ENCODE results near the gene PRSS27. TPM values are rescaled to one million over a fixed set of nuclear protein-coding genes. Genes with fewer than 3 reads are reported as not detected.

Gene PRSS27
- total and polyA plus RNA-seq, 2 donors (not counting 3 experiments of a cell fraction or from before 2014, with no cell fraction given): 0.33 to 0.53 TPM

DNA sequence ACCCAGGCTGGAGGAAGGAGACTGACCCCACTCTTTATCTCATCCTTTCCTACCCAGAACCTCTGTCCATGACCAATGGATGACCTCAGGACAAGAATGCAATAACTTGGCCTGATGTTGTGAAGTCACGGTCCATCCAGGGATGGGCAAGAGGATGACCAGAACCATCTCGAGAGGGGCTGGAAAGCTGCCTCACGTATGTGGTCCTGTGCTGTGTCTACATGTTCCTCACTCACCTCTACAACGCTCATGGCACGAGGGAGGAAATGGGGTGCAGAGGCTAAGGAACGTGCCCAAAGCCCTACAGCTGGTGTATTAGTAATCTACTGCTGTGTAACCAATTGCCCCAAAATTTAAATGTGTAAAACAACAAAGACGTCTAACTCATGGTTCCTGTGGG lies 45.0 kb downstream of the PRSS27 start:
- ChIA-PET POLR2A (no interaction called here), CTCF (no interaction called here)
- Histone ChIP-seq H3K9ac (replicated peaks; ENCODE audit: extremely low read depth, insufficient read depth, low read length) (no peak overlapping the region), H3K9me1 (replicated peaks; ENCODE audit: control insufficient read depth, extremely low read depth, insufficient read depth, low read length) (no peaks in the 10 kb centered on the region), H4K20me1 (replicated peaks; ENCODE audit: control insufficient read depth, extremely low read depth, insufficient read depth, low read length) (no peaks in the 10 kb centered on the region), H3K36me3 (ENCODE audit: control insufficient read depth in 2 of 2, extremely low read depth in 1 of 2, insufficient read depth in 2 of 2, low read length in 2 of 2) (no peaks in the 10 kb centered on the region), H2AFZ (ENCODE audit: low read depth, low read length) (no peak overlapping the region), H3K27ac (ENCODE audit: insufficient read depth, low read depth, low read length) (no peak overlapping the region), H3K79me2 (ENCODE audit: control insufficient read depth, insufficient read depth, low read length) (peaks cover 2% of the 10 kb centered on the region), H3K9me3 (replicated peaks; ENCODE audit: control insufficient read depth, insufficient read depth, low read length) (no peaks in the 10 kb centered on the region), H3K27me3 (ENCODE audit: control insufficient read depth in 2 of 2, insufficient read depth in 2 of 2, low read length in 2 of 2) (no peaks in the 10 kb centered on the region), H3K4me1 (ENCODE audit: control insufficient read depth, extremely low read depth, insufficient read depth, low read length) (peaks cover 7% of the 10 kb centered on the region), H3K4me2 (ENCODE audit: insufficient read depth, low read length) (no peak overlapping the region), H3K4me3 (replicated peaks in 1 of 3; ENCODE audit: insufficient read depth in 1 of 3, low read depth in 1 of 3, low read length in 3 of 3) (no peak overlapping the region)
- DNase-seq (ENCODE audit: low read depth, low spot score) (no peak), FAIRE-seq (no peak)
- dilution Hi-C loops (cut with MboI; ENCODE audit: extremely low pct_ligation_motif_present, low sequenced_read_pairs): no loop called here
- intact Hi-C loops (cut with micrococcal nuclease): loop anchor here (10.0 kb wide), 1 partner anchor 70 kb away; no protein-coding TSS in a partner anchor
- no TSS peak for BruUV-seq (replicated peaks)
- TF ChIP-seq GATA2 (IDR thresholded peaks at IDR 0.05; ENCODE audit: insufficient read depth, insufficient read length, low read depth, low read length) (no peak), EZH2 (IDR thresholded peaks at IDR 0.05; ENCODE audit: borderline replicate concordance, low read depth, low read length, severe bottlenecking) (no peak), JUN (IDR thresholded peaks at IDR 0.05; ENCODE audit: borderline replicate concordance, insufficient read depth, insufficient read length, low read depth) (no peak), MYC (IDR thresholded peaks at IDR 0.05; ENCODE audit: low read depth, low read length) (no peak), POLR2A (IDR thresholded peaks at IDR 0.05; ENCODE audit: low read depth, low read length) (no peak), POLR2AphosphoS5 (IDR thresholded peaks at IDR 0.05; ENCODE audit: insufficient read depth, low read depth, low read length) (no peak), FOS (IDR thresholded peaks at IDR 0.05; ENCODE audit: borderline replicate concordance, insufficient read depth, low read length) (no peak)
- TF ChIP-seq, protein P1, sequence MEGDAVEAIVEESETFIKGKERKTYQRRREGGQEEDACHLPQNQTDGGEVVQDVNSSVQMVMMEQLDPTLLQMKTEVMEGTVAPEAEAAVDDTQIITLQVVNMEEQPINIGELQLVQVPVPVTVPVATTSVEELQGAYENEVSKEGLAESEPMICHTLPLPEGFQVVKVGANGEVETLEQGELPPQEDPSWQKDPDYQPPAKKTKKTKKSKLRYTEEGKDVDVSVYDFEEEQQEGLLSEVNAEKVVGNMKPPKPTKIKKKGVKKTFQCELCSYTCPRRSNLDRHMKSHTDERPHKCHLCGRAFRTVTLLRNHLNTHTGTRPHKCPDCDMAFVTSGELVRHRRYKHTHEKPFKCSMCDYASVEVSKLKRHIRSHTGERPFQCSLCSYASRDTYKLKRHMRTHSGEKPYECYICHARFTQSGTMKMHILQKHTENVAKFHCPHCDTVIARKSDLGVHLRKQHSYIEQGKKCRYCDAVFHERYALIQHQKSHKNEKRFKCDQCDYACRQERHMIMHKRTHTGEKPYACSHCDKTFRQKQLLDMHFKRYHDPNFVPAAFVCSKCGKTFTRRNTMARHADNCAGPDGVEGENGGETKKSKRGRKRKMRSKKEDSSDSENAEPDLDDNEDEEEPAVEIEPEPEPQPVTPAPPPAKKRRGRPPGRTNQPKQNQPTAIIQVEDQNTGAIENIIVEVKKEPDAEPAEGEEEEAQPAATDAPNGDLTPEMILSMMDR (IDR thresholded peaks at IDR 0.05; ENCODE audit: extremely low read depth in 1 of 2, insufficient read depth in 1 of 2, low read depth in 1 of 2, low read length in 2 of 2): no peak
- TF ChIP-seq, protein P2, sequence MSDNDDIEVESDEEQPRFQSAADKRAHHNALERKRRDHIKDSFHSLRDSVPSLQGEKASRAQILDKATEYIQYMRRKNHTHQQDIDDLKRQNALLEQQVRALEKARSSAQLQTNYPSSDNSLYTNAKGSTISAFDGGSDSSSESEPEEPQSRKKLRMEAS (IDR thresholded peaks at IDR 0.05; ENCODE audit: insufficient read depth, insufficient read length): no peak

All from endothelial cell of umbilical vein (primary cell).